Stomach (tissue), 4 donors: Measurements from ENCODE around the gene GSE1.

Source experiments
- EP300 ChIP-seq: sonication (generic); formaldehyde crosslinking; IDR thresholded peaks from one replicate; pipeline ENCODE4 v1.6.1; 2017; ENCODE audit warnings: antibody characterized with exemption
- POLR2A ChIP-seq, 4 donors: fragments of 450-650 bp; IDR thresholded peaks; one replicate each; pipeline ENCODE4 v1.6.1; 2016; ENCODE audit warnings: antibody characterized with exemption in 4 of 4, control low read depth in 2 of 4, mild to moderate bottlenecking in 1 of 4, moderate library complexity in 1 of 4
- TF ChIP-seq, protein P1 (sequence below), 7 experiments: fragments of 450-650 bp in 4 of 7; fragments of 200-600 bp in 3 of 7; sonication (generic) in 3 of 7; IDR thresholded peaks; one replicate each; pipeline ENCODE4 v1.5.1; 2016 to 2019; ENCODE audit warnings: antibody characterized with exemption in 7 of 7, control low read depth in 2 of 7, mild to moderate bottlenecking in 1 of 7

DNA sequence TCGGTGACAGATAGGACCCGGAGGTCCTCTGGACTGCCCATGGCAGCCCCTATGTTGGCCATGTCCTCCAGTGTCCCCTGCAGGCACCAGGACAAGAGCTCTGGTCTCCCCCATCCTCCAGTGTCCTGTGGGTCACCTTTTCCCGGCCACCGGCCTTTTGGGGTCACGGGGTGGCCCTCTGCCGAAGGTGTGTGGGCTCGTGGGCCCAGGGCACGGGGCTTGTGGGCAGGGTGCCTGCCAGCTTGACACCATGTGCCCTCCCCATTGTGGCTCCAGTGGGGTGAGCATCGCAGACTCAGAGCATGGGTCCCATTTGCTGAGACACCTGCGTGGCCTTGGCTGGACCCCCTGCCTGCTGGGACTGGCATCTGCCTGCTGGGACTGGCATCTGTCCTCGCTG is 18.1 kb downstream of the GSE1 start:
- TF ChIP-seq, protein P1, sequence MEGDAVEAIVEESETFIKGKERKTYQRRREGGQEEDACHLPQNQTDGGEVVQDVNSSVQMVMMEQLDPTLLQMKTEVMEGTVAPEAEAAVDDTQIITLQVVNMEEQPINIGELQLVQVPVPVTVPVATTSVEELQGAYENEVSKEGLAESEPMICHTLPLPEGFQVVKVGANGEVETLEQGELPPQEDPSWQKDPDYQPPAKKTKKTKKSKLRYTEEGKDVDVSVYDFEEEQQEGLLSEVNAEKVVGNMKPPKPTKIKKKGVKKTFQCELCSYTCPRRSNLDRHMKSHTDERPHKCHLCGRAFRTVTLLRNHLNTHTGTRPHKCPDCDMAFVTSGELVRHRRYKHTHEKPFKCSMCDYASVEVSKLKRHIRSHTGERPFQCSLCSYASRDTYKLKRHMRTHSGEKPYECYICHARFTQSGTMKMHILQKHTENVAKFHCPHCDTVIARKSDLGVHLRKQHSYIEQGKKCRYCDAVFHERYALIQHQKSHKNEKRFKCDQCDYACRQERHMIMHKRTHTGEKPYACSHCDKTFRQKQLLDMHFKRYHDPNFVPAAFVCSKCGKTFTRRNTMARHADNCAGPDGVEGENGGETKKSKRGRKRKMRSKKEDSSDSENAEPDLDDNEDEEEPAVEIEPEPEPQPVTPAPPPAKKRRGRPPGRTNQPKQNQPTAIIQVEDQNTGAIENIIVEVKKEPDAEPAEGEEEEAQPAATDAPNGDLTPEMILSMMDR (IDR thresholded peaks at IDR 0.05): no peak
- TF ChIP-seq EP300 (no peak), POLR2A (IDR thresholded peaks at IDR 0.05) (no peak)
